Tibial nerve (tissue), 4 donors: ENCODE data around the gene SLC22A12.

ENCODE experiments used
- EP300 ChIP-seq, 2 donors: sonication (generic); formaldehyde crosslinking; IDR thresholded peaks; one replicate each; pipeline ENCODE4 v1.6.1; 2017; ENCODE audit warnings: antibody characterized with exemption in 2 of 2, mild to moderate bottlenecking in 1 of 2
- POLR2A ChIP-seq, 2 donors: fragments of 450-650 bp; IDR thresholded peaks; one replicate each; pipeline ENCODE4 v1.6.1; 2017; ENCODE audit warnings: antibody characterized with exemption in 2 of 2, mild to moderate bottlenecking in 2 of 2, moderate library complexity in 2 of 2
- TF ChIP-seq, protein P1 (sequence below), 5 experiments: fragments of 200-600 bp in 3 of 5; fragments of 450-650 bp in 2 of 5; sonication (generic) in 3 of 5; IDR thresholded peaks; one replicate each; pipeline ENCODE4 v1.5.1; 2016 to 2019; ENCODE audit warnings: antibody characterized with exemption in 5 of 5, mild to moderate bottlenecking in 3 of 5, moderate library complexity in 2 of 5

DNA sequence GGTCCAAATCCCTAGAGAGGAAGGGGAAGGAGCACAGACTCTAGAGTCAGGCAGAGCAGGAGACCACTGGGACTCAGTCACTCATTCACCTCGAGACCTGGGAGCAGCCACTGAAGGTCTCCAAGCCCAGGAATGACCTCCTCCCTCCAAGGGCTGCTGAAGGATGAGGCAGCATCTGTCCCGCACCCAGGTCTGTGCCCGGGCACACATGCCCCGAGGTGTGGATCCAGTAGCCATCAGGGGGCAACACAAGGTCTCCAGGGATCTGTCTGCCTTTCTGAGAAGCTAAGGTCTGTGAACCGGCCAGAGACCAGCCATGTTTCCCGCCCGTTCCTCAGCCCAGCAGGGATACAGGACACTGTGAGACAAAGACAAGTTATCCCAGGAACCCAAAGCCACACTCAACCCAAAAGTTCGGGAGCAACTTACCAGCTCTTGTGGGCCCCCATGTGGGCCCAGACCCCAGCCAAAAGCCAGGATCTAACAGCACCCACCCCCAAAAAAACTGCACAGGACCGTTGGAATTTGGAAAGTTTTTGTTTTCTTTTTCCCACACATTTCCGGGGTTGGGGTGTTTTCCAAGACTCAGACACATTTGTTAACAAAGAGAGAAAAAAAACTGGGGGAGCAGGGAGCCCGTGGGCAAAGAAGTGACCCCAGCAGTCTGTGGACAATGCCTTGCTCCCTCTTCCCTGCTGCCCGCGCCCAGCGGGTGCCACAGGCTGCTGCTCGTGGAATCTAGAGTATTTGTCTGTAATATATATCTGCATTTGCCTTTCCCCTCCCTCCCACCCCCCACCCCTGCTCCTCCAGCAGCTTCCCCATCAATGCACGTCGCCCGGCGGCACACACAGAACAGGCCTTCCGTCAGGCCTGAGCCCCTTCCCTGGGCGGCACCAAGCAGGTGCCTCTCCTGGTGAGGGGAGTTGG lies 14.9 kb downstream of the SLC22A12 start:
- TF ChIP-seq, protein P1, sequence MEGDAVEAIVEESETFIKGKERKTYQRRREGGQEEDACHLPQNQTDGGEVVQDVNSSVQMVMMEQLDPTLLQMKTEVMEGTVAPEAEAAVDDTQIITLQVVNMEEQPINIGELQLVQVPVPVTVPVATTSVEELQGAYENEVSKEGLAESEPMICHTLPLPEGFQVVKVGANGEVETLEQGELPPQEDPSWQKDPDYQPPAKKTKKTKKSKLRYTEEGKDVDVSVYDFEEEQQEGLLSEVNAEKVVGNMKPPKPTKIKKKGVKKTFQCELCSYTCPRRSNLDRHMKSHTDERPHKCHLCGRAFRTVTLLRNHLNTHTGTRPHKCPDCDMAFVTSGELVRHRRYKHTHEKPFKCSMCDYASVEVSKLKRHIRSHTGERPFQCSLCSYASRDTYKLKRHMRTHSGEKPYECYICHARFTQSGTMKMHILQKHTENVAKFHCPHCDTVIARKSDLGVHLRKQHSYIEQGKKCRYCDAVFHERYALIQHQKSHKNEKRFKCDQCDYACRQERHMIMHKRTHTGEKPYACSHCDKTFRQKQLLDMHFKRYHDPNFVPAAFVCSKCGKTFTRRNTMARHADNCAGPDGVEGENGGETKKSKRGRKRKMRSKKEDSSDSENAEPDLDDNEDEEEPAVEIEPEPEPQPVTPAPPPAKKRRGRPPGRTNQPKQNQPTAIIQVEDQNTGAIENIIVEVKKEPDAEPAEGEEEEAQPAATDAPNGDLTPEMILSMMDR (IDR thresholded peaks at IDR 0.05): no peak
- no peak for TF ChIP-seq POLR2A (IDR thresholded peaks at IDR 0.05)
- no peak for TF ChIP-seq EP300 (IDR thresholded peaks at IDR 0.05)
